SK-N-SH (cell line): Measurements from ENCODE around the gene NR6A1.

Experiments used
- CTCF ChIP-seq: fragments of 200-600 bp; sonication (generic); IDR thresholded peaks from 2 replicates; pipeline ENCODE4 v1.6.1; 2017; ENCODE audit warnings: antibody characterized with exemption, mild to moderate bottlenecking, moderate library complexity
- EZH2phosphoT487 ChIP-seq: fragments of 200-600 bp; sonication (generic); IDR thresholded peaks from 2 replicates; pipeline ENCODE4 v1.6.1; 2017; ENCODE audit warnings: low read depth, mixed run types, mild to moderate bottlenecking, antibody characterized with exemption, moderate library complexity, borderline replicate concordance
- MEF2A ChIP-seq: IDR thresholded peaks from 2 replicates; pipeline ENCODE4 v1.4.0; 2012; ENCODE audit warnings: low read depth, borderline replicate concordance
- RAD21 ChIP-seq: IDR thresholded peaks from 2 replicates; pipeline ENCODE4 v1.6.1; 2012; ENCODE audit warnings: mild to moderate bottlenecking, low read length
- REST ChIP-seq: IDR thresholded peaks from 2 replicates; pipeline ENCODE4 v1.6.1; 2012; ENCODE audit warnings: mild to moderate bottlenecking, low read depth, low read length, moderate library complexity
- SMC3 ChIP-seq: IDR thresholded peaks from 2 replicates; pipeline ENCODE4 v1.6.1; 2012; ENCODE audit warnings: low read depth, low read length, improper control_type of control experiment
- USF1 ChIP-seq: IDR thresholded peaks from 2 replicates; pipeline ENCODE4 v1.4.0; 2012; ENCODE audit warnings: low read depth, borderline replicate concordance
- ZBTB33 ChIP-seq: IDR thresholded peaks from 2 replicates; pipeline ENCODE4 v1.4.0; 2012; ENCODE audit warnings: low read depth, borderline replicate concordance
- TF ChIP-seq, protein P1 (sequence below): fragments of 150-350 bp; IDR thresholded peaks from 2 replicates; pipeline ENCODE4 v1.6.1; 2017; ENCODE audit warnings: antibody characterized with exemption, low read length, low read depth, borderline replicate concordance

DNA sequence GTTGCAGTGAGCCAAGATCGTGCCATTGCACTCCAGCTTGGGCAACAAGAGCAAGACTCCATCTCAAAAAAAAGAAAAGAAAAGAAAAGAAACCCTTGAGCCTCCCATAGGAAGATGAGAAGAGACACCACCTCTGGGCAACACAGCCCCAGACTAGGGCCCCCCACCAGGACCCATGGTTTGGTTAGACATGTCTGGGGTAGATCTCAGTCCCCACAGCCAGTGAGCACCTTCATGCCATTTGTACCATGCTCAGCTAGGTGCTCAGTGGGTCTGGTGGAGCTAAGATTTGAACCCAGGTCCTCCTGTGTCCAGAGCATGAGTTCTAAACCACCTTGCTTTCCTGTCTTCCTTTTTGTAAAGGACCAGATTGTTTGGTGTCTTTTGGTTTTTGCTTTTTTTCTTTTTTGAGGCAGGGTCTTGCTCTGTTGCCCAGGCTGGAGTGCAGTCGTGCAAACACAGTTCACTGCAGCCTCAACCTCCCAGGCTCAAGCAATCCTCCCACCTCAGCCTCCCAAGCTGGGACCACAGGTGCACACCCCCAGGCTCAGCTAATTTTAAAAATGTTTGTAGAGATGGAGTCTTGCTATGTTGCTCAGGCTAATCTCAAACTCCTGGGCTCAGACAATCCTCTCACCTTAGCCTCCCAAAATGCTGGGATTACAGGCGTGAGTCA, 17.6 kb upstream of the NR6A1 start:
- TF ChIP-seq SMC3 (no peak), CTCF (no peak), MEF2A (no peak), USF1 (no peak), EZH2phosphoT487 (no peak), ZBTB33 (no peak), RAD21 (no peak), REST (no peak)
- TF ChIP-seq, protein P1, sequence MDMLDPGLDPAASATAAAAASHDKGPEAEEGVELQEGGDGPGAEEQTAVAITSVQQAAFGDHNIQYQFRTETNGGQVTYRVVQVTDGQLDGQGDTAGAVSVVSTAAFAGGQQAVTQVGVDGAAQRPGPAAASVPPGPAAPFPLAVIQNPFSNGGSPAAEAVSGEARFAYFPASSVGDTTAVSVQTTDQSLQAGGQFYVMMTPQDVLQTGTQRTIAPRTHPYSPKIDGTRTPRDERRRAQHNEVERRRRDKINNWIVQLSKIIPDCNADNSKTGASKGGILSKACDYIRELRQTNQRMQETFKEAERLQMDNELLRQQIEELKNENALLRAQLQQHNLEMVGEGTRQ, result no peak
